ENCODE measurements around the gene RCAN1.
A peak's percentile ranks its signal among the peaks of the same experiment; 100 is the strongest.

GRCh38 chr21:34510148-34511142, 104.5 kb downstream of the RCAN1 start:
- TF ChIP-seq, protein P1, sequence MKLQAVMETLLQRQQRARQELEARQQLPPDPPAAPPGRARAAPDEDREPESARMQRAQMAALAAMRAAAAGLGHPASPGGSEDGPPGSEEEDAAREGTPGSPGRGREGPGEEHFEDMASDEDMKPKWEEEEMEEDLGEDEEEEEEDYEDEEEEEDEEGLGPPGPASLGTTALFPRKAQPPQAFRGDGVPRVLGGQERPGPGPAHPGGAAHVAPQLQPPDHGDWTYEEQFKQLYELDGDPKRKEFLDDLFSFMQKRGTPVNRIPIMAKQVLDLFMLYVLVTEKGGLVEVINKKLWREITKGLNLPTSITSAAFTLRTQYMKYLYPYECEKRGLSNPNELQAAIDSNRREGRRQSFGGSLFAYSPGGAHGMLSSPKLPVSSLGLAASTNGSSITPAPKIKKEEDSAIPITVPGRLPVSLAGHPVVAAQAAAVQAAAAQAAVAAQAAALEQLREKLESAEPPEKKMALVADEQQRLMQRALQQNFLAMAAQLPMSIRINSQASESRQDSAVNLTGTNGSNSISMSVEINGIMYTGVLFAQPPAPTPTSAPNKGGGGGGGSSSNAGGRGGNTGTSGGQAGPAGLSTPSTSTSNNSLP (IDR thresholded peaks at IDR 0.05; ENCODE audit: low read depth, low read length), result no peak
- no peak for TF ChIP-seq STAT5B (CRISPR knock-in tag; IDR thresholded peaks at IDR 0.05)
- TF ChIP-seq SALL1 (CRISPR knock-in tag; IDR thresholded peaks at IDR 0.05), result peak; percentile 83
- TF ChIP-seq ZNF362 (CRISPR knock-in tag; IDR thresholded peaks at IDR 0.05; ENCODE audit: borderline replicate concordance), result no peak
- no peak for TF ChIP-seq ZBED4 (CRISPR knock-in tag; IDR thresholded peaks at IDR 0.05; ENCODE audit: borderline replicate concordance)
- no peak for TF ChIP-seq EZH2 (conservative IDR thresholded peaks at IDR 0.05; ENCODE audit: low read depth, low read length)
- TF ChIP-seq, protein P2, sequence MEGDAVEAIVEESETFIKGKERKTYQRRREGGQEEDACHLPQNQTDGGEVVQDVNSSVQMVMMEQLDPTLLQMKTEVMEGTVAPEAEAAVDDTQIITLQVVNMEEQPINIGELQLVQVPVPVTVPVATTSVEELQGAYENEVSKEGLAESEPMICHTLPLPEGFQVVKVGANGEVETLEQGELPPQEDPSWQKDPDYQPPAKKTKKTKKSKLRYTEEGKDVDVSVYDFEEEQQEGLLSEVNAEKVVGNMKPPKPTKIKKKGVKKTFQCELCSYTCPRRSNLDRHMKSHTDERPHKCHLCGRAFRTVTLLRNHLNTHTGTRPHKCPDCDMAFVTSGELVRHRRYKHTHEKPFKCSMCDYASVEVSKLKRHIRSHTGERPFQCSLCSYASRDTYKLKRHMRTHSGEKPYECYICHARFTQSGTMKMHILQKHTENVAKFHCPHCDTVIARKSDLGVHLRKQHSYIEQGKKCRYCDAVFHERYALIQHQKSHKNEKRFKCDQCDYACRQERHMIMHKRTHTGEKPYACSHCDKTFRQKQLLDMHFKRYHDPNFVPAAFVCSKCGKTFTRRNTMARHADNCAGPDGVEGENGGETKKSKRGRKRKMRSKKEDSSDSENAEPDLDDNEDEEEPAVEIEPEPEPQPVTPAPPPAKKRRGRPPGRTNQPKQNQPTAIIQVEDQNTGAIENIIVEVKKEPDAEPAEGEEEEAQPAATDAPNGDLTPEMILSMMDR (CRISPR knock-in tag; IDR thresholded peaks at IDR 0.05), result peak; percentile 99
- TF ChIP-seq HOXA7 (CRISPR knock-in tag; IDR thresholded peaks at IDR 0.05), result no peak
- TF ChIP-seq SMC3 (IDR thresholded peaks at IDR 0.05; ENCODE audit: low read length), result peak; percentile 92

All from HepG2 (cell line).